ENCODE results near the gene AZU1. TPM values are rescaled to one million over a fixed set of nuclear protein-coding genes. Genes with fewer than 3 reads are reported as not detected.

AZU1 gene
- total RNA-seq, 2 experiments from 2014 or later, result not detected

GRCh38 chr19:806815-807421, 20.7 kb upstream of the AZU1 start:
- Mint-ChIP-seq H3K36me3 (ENCODE audit: low read depth) (peaks cover 56% of the 10 kb centered on the region), H3K27ac (no peak overlapping the region), H3K4me3 (no peak overlapping the region), H3K4me1 (ENCODE audit: low read depth) (peaks cover 8% of the 10 kb centered on the region), H3K27me3 (ENCODE audit: low read depth) (no peaks in the 10 kb centered on the region), H3K9me3 (no peaks in the 10 kb centered on the region)
- DNase-seq, result no peak
- CTCF ChIA-PET, result interaction anchor here (0.8 kb wide), 1 partner anchor 10 kb away, joined by 3 read pairs; no protein-coding TSS in a partner anchor
- intact Hi-C loops (cut with micrococcal nuclease), result no loop called here

- no peak for DNase-seq
- Mint-ChIP-seq H3K27ac (peak overlapping the region; percentile 6), H3K36me3 (ENCODE audit: low read depth) (peaks cover 51% of the 10 kb centered on the region), H3K4me3 (no peak overlapping the region), H3K4me1 (ENCODE audit: low read depth) (peaks cover 2% of the 10 kb centered on the region), H3K27me3 (ENCODE audit: low read depth) (no peaks in the 10 kb centered on the region), H3K9me3 (no peaks in the 10 kb centered on the region)
- CTCF ChIA-PET, result no interaction called here
- intact Hi-C loops (cut with micrococcal nuclease), result no loop called here
Observed at GRCh38 chr19:807627-808422, 19.8 kb upstream of the AZU1 start.

- CTCF ChIA-PET, result no interaction called here
- no peaks in the 10 kb centered on the region for H3K27me3 Mint-ChIP-seq (ENCODE audit: low read depth)
- H3K4me1 Mint-ChIP-seq (ENCODE audit: low read depth), result no peaks in the 10 kb centered on the region
- no peaks in the 10 kb centered on the region for H3K9me3 Mint-ChIP-seq
- H3K4me3 Mint-ChIP-seq, result no peak overlapping the region
- intact Hi-C loops (cut with micrococcal nuclease), result no loop called here
- H3K27ac Mint-ChIP-seq, result no peak overlapping the region
- DNase-seq, result no peak
- peaks cover 51% of the 10 kb centered on the region for H3K36me3 Mint-ChIP-seq (ENCODE audit: low read depth)
Observed at GRCh38 chr19:808423-808775, 19.2 kb upstream of the AZU1 start.

GRCh38 chr19:810077-810855, 17.4 kb upstream of the AZU1 start:
- Mint-ChIP-seq H3K27ac (peak overlapping the region; percentile 53), H3K4me3 (no peak overlapping the region), H3K9me3 (no peaks in the 10 kb centered on the region), H3K27me3 (ENCODE audit: low read depth) (no peaks in the 10 kb centered on the region), H3K4me1 (ENCODE audit: low read depth) (no peaks in the 10 kb centered on the region), H3K36me3 (ENCODE audit: low read depth) (peaks cover 50% of the 10 kb centered on the region)
- intact Hi-C loops (cut with micrococcal nuclease), result no loop called here
- CTCF ChIA-PET, result no interaction called here
- DNase-seq, result no peak

GRCh38 chr19:810883-811489, 16.7 kb upstream of the AZU1 start:
- H3K27ac Mint-ChIP-seq, result peak overlapping the region; percentile 53
- peaks cover 53% of the 10 kb centered on the region for H3K36me3 Mint-ChIP-seq (ENCODE audit: low read depth)
- H3K27me3 Mint-ChIP-seq (ENCODE audit: low read depth), result no peaks in the 10 kb centered on the region
- H3K4me1 Mint-ChIP-seq (ENCODE audit: low read depth), result no peaks in the 10 kb centered on the region
- no peaks in the 10 kb centered on the region for H3K9me3 Mint-ChIP-seq
- intact Hi-C loops (cut with micrococcal nuclease), result no loop called here
- CTCF ChIA-PET, result no interaction called here
- no peak for DNase-seq
- no peak overlapping the region for H3K4me3 Mint-ChIP-seq

- no peak overlapping the region for H3K4me3 Mint-ChIP-seq
- intact Hi-C loops (cut with micrococcal nuclease), result no loop called here
- H3K27ac Mint-ChIP-seq, result no peak overlapping the region
Observed at GRCh38 chr19:811506-812048, 16.1 kb upstream of the AZU1 start.

GRCh38 chr19:812049-812746, 15.4 kb upstream of the AZU1 start:
- peaks cover 2% of the 10 kb centered on the region for H3K9me3 Mint-ChIP-seq
- intact Hi-C loops (cut with micrococcal nuclease), result no loop called here
- H3K36me3 Mint-ChIP-seq (ENCODE audit: low read depth), result peaks cover 52% of the 10 kb centered on the region
- H3K27ac Mint-ChIP-seq, result no peak overlapping the region
- CTCF ChIA-PET, result no interaction called here
- no peak for DNase-seq
- H3K4me1 Mint-ChIP-seq (ENCODE audit: low read depth), result no peaks in the 10 kb centered on the region
- H3K4me3 Mint-ChIP-seq, result no peak overlapping the region
- no peaks in the 10 kb centered on the region for H3K27me3 Mint-ChIP-seq (ENCODE audit: low read depth)

More at GRCh38 chr19:811506-812048, 16.1 kb upstream of the AZU1 start:
- Mint-ChIP-seq H3K27me3 (ENCODE audit: low read depth) (no peaks in the 10 kb centered on the region), H3K9me3 (peaks cover 2% of the 10 kb centered on the region), H3K36me3 (ENCODE audit: low read depth) (peaks cover 56% of the 10 kb centered on the region), H3K4me1 (ENCODE audit: low read depth) (no peaks in the 10 kb centered on the region)
- DNase-seq, result no peak
- CTCF ChIA-PET, result no interaction called here

- Mint-ChIP-seq H3K9me3 (peaks cover 2% of the 10 kb centered on the region), H3K27me3 (ENCODE audit: low read depth) (no peaks in the 10 kb centered on the region), H3K4me3 (no peak overlapping the region), H3K4me1 (ENCODE audit: low read depth) (no peaks in the 10 kb centered on the region), H3K36me3 (ENCODE audit: low read depth) (peaks cover 46% of the 10 kb centered on the region), H3K27ac (no peak overlapping the region)
- intact Hi-C loops (cut with micrococcal nuclease), result no loop called here
- DNase-seq, result no peak
- CTCF ChIA-PET, result no interaction called here
Observed at GRCh38 chr19:812747-813218, 14.9 kb upstream of the AZU1 start.

GRCh38 chr19:813219-814151, 14.2 kb upstream of the AZU1 start:
- CTCF ChIA-PET, result no interaction called here
- intact Hi-C loops (cut with micrococcal nuclease), result no loop called here
- Mint-ChIP-seq H3K36me3 (ENCODE audit: low read depth) (peaks cover 43% of the 10 kb centered on the region), H3K4me1 (ENCODE audit: low read depth) (no peaks in the 10 kb centered on the region), H3K27me3 (ENCODE audit: low read depth) (no peaks in the 10 kb centered on the region), H3K27ac (no peak overlapping the region), H3K4me3 (no peak overlapping the region), H3K9me3 (peaks cover 2% of the 10 kb centered on the region)
- DNase-seq, result no peak

GRCh38 chr19:814152-815078, 13.2 kb upstream of the AZU1 start:
- Mint-ChIP-seq H3K4me1 (ENCODE audit: low read depth) (no peaks in the 10 kb centered on the region), H3K27me3 (ENCODE audit: low read depth) (no peaks in the 10 kb centered on the region), H3K36me3 (ENCODE audit: low read depth) (peaks cover 39% of the 10 kb centered on the region), H3K4me3 (no peak overlapping the region), H3K9me3 (peaks cover 2% of the 10 kb centered on the region), H3K27ac (no peak overlapping the region)
- CTCF ChIA-PET, result interaction anchor here (0.5 kb wide), 1 partner anchor 793 kb away, joined by 4 read pairs; no protein-coding TSS in a partner anchor
- intact Hi-C loops (cut with micrococcal nuclease), result no loop called here
- no peak for DNase-seq
